Measurements from ENCODE around the gene BTN1A1. TPM values are rescaled to one million over a fixed set of nuclear protein-coding genes. Genes with fewer than 3 reads are reported as not detected.

The BTN1A1 gene
- total RNA-seq, 4 donors from 2014 or later = not detected

GRCh38 chr6:26550250-26550993, 50.3 kb downstream of the BTN1A1 start:
- no peak for DNase-seq (ENCODE audit: low spot score in 2 of 2)
- intact Hi-C loops (cut with DNase I; ENCODE audit: low total_unique reads) = no loop called here
- WGBS, 2 donors = 5 to 9% methylated on average over 42 of the region's 42 CpGs
- TF ChIP-seq POLR2A (IDR thresholded peaks at IDR 0.05) = no peak
- no peak for TF ChIP-seq CTCF (IDR thresholded peaks at IDR 0.05)
- peak overlapping the region; percentile 25 for H3K4me3 ChIP-seq (ENCODE audit: low read depth, poor library complexity, severe bottlenecking)

GRCh38 chr6:26552205-26552604, 52.1 kb downstream of the BTN1A1 start:
- TF ChIP-seq CTCF (IDR thresholded peaks at IDR 0.05) = no peak
- no peak for TF ChIP-seq POLR2A (IDR thresholded peaks at IDR 0.05)
- no peak for DNase-seq (ENCODE audit: low spot score in 2 of 2)
- intact Hi-C loops (cut with DNase I; ENCODE audit: low total_unique reads) = no loop called here
- H3K4me3 ChIP-seq (ENCODE audit: low read depth, poor library complexity, severe bottlenecking) = no peak overlapping the region
- 91% methylated on average over 10 of the region's 10 CpGs for WGBS, 2 donors

DNA sequence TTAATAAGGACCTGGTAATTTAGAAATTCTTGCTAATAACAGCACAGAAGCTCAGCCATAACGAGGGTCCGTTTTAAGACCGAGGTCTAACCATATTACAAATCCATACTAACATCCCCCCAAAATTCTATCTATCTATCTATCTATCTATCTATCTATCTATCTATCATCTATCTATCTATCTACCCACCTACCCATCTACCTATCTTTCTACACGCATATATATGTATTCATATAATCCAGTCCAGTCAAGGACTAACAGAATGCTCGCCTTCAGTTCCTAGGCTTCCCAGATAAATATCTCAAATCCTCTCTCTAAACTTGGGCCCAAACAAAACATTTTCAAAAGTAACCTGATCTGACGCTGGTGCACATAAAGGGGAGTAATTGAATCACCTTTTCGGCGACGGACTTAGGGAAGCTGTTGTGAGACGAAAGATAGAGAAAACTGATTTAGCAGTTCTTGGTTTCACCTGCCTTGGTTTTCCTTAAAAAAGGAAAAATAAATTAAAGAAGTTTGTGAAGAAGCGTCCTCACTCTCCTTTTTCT, 52.6 kb downstream of the BTN1A1 start:
- intact Hi-C loops (cut with DNase I; ENCODE audit: low total_unique reads) = no loop called here
- DNase-seq (ENCODE audit: low spot score in 2 of 2) = no peak
- 52 to 58% methylated on average over 11 of the region's 11 CpGs for WGBS, 2 donors
- TF ChIP-seq CTCF (IDR thresholded peaks at IDR 0.05) (no peak), POLR2A (IDR thresholded peaks at IDR 0.05) (no peak)
- no peak overlapping the region for H3K4me3 ChIP-seq (ENCODE audit: low read depth, poor library complexity, severe bottlenecking)

DNA sequence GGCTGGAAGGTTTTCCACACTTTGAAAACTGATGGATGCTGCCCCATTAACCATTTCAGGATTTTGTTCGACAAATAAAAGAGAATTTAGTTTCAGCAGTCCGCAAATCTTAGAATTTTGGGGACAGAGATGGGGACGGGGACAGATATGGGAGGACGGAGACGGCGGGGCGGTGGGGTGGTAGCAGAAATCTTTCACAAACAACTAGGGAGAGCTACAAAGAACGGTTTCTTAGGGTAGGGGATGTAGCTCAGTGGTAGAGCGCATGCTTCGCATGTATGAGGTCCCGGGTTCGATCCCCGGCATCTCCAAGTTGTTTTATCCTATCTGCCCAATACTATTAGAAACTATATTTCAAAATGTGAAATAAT, 53.1 kb downstream of the BTN1A1 start:
- TF ChIP-seq POLR2A (IDR thresholded peaks at IDR 0.05) (no peak), CTCF (IDR thresholded peaks at IDR 0.05) (no peak)
- H3K4me3 ChIP-seq (ENCODE audit: low read depth, poor library complexity, severe bottlenecking) = peak overlapping the region; percentile 24
- intact Hi-C loops (cut with DNase I; ENCODE audit: low total_unique reads) = no loop called here
- WGBS, 2 donors = 1 to 2% methylated on average over 13 of the region's 13 CpGs
- peak; percentile 71 to 95 for DNase-seq (ENCODE audit: low spot score in 2 of 2)

DNA sequence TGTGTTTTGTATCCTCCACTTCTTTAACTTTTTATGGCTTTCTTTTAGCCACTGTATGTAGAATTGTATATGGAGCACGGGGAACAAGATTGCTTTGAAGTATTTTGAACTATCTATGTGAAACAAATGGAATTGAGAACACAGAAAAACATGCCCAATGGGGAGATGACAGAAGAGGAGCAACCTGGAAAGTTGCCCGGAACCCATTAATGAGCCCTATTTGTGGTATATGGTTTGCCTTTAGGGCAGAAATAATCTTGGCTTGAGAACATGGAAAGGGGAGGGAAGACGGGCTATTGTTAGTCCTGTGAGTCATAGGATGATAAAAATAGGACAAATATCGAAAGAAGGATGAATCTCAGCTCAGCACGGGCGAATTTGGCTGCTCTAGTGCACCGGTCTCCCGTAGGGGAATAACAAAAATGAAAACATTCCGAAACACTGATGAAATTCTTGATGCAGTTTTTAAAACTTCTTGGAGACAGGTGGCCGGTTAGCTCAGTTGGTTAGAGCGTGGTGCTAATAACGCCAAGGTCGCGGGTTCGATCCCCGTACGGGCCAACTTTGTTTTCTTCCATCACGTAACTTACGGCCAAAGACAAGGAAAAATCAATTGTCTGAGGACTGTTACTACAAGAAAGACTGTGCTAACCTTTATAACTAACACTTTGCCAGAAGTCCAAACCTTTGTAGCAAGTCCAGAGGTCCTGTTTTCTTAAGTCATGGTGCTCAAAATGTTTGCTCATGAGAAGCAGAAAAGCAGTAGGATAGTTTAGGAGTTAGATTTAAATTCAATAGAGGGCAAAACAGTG, 53.7 kb downstream of the BTN1A1 start:
- intact Hi-C loops (cut with DNase I; ENCODE audit: low total_unique reads) = no loop called here
- TF ChIP-seq CTCF (IDR thresholded peaks at IDR 0.05) (no peak), POLR2A (IDR thresholded peaks at IDR 0.05) (no peak)
- WGBS, 2 donors = 0 to 1% methylated on average over 19 of the region's 19 CpGs
- H3K4me3 ChIP-seq (ENCODE audit: low read depth, poor library complexity, severe bottlenecking) = peak overlapping the region; percentile 24
- DNase-seq (ENCODE audit: low spot score in 2 of 2) = peak; percentile 81 to 94

Measured in lower leg skin (tissue), 4 donors.